ENCODE measurements around the gene KPNA5. TPM values are rescaled to one million over a fixed set of nuclear protein-coding genes. Genes with fewer than 3 reads are reported as not detected.
A peak's percentile ranks its signal among the peaks of the same experiment; 100 is the strongest.
"Not testable (repeated sequence)": the region's sequence is repeated elsewhere in the genome, so short reads cannot be mapped to it uniquely, and the experiment has no call there.

The KPNA5 gene
- total RNA-seq, 1 experiment from 2014 or later = 3.4 TPM

GRCh38 chr6:116703888-116704287 is 22.9 kb downstream of the KPNA5 start:
- DNase-seq (ENCODE audit: low spot score) = not testable (repeated sequence)

- no peak for DNase-seq (ENCODE audit: low spot score)
These were observed 24.9 kb downstream of the KPNA5 start for GRCh38 chr6:116705917-116706316.

GRCh38 chr6:116714296-116714695 is 33.3 kb downstream of the KPNA5 start:
- no peak for DNase-seq (ENCODE audit: low spot score)

GRCh38 chr6:116714761-116715160 is 33.8 kb downstream of the KPNA5 start:
- no peak for DNase-seq (ENCODE audit: low spot score)

GRCh38 chr6:116726947-116727346 is 45.9 kb downstream of the KPNA5 start:
- no peak for DNase-seq (ENCODE audit: low spot score)

- no peak for DNase-seq (ENCODE audit: low spot score)
These were observed 49.5 kb downstream of the KPNA5 start for GRCh38 chr6:116730513-116730912.

- DNase-seq (ENCODE audit: low spot score) = no peak
These were observed 56.0 kb downstream of the KPNA5 start for GRCh38 chr6:116737004-116737403.

GRCh38 chr6:116740486-116740885 is 59.5 kb downstream of the KPNA5 start:
- not testable (repeated sequence) for DNase-seq (ENCODE audit: low spot score)

- no peak for DNase-seq (ENCODE audit: low spot score)
These were observed 60.6 kb downstream of the KPNA5 start for GRCh38 chr6:116741571-116741970.

GRCh38 chr6:116745176-116745575 is 64.2 kb downstream of the KPNA5 start:
- no peak for DNase-seq (ENCODE audit: low spot score)

- no peak for DNase-seq (ENCODE audit: low spot score)
These were observed 80.8 kb downstream of the KPNA5 start for GRCh38 chr6:116761779-116762178.

GRCh38 chr6:116762235-116762634 is 81.2 kb downstream of the KPNA5 start:
- DNase-seq (ENCODE audit: low spot score) = no peak

- no peak for DNase-seq (ENCODE audit: low spot score)
These were observed 82.0 kb downstream of the KPNA5 start for GRCh38 chr6:116763048-116763447.

GRCh38 chr6:116763906-116764628 is 83.1 kb downstream of the KPNA5 start:
- no peak for DNase-seq (ENCODE audit: low spot score)

GRCh38 chr6:116764629-116764960 is 83.6 kb downstream of the KPNA5 start:
- DNase-seq (ENCODE audit: low spot score) = no peak

GRCh38 chr6:116764961-116765841 is 84.2 kb downstream of the KPNA5 start, which contains the start of gene FAM162B:
TSS of gene FAM162B (minus strand) at chr6:116765719. CDS start at chr6:116765576, 143 bp downstream.
- no peak for DNase-seq (ENCODE audit: low spot score)

GRCh38 chr6:116766506-116767176 is 85.6 kb downstream of the KPNA5 start:
- DNase-seq (ENCODE audit: low spot score) = no peak

GRCh38 chr6:116767715-116768114 is 86.7 kb downstream of the KPNA5 start:
- DNase-seq (ENCODE audit: low spot score) = no peak

- no peak for DNase-seq (ENCODE audit: low spot score)
These were observed 91.4 kb downstream of the KPNA5 start for GRCh38 chr6:116772450-116772849.

- DNase-seq (ENCODE audit: low spot score) = no peak
These were observed 92.9 kb downstream of the KPNA5 start for GRCh38 chr6:116773886-116774285.

GRCh38 chr6:116779573-116780164 is 98.7 kb downstream of the KPNA5 start:
- DNase-seq (ENCODE audit: low spot score) = peak; percentile 12

- DNase-seq (ENCODE audit: low spot score) = no peak
These were observed 102.8 kb downstream of the KPNA5 start for GRCh38 chr6:116783852-116784251.

Data from H4 (cell line).